CD14-positive monocyte (primary cell): ENCODE measurements around the gene DNAH11. TPM values are rescaled to one million over a fixed set of nuclear protein-coding genes. Genes with fewer than 3 reads are reported as not detected.

Experiments used
- DNase-seq, 3 donors: peaks; one replicate each; pipeline ENCODE4 v3.0.0-alpha.2; 2011 to 2022
- H2AFZ ChIP-seq: 2 replicates; pipeline ENCODE4 v1.6.0; 2012; ENCODE audit warnings: mild to moderate bottlenecking, low read depth, low read length, inconsistent platforms; ENCODE audit not compliant: insufficient read depth, poor library complexity, severe bottlenecking
- H3K27ac ChIP-seq, 2 donors: 1 replicate in 1 of 2; 2 replicates in 1 of 2; pipeline ENCODE4 v1.5.1; 2012 to 2013; ENCODE audit warnings: low read length in 2 of 2, control low read depth in 1 of 2, inconsistent platforms in 1 of 2, low read depth in 1 of 2, mild to moderate bottlenecking in 1 of 2
- H3K27me3 ChIP-seq, 2 donors: one replicate each; pipeline versions ENCODE4 v1.6.0 to v1.6.1; 2011 to 2013; ENCODE audit warnings: low read length in 2 of 2; ENCODE audit not compliant: control insufficient read depth in 2 of 2, insufficient read depth in 2 of 2
- H3K36me3 ChIP-seq, 2 donors: replicated peaks in 1 of 2; 1 replicate in 1 of 2; 2 replicates in 1 of 2; pipeline versions ENCODE4 v1.5.1 to v1.6.1; 2012 to 2013; ENCODE audit warnings: low read length in 2 of 2, control low read depth in 1 of 2, inconsistent platforms in 1 of 2, mild to moderate bottlenecking in 1 of 2; ENCODE audit not compliant: insufficient read depth in 2 of 2, control insufficient read depth in 1 of 2
- H3K4me1 ChIP-seq, 2 donors: 1 replicate in 1 of 2; 2 replicates in 1 of 2; pipeline versions ENCODE4 v1.5.1 to v1.6.1; 2012 to 2013; ENCODE audit warnings: low read length in 2 of 2, control low read depth in 1 of 2, inconsistent platforms in 1 of 2, mild to moderate bottlenecking in 1 of 2, moderate library complexity in 1 of 2; ENCODE audit not compliant: insufficient read depth in 2 of 2, control insufficient read depth in 1 of 2
- H3K4me2 ChIP-seq: replicated peaks from 2 replicates; pipeline ENCODE3; 2012; ENCODE audit warnings: low read length, moderate library complexity, mild to moderate bottlenecking; ENCODE audit not compliant: poor library complexity, severe bottlenecking; ENCODE audit errors: extremely low read depth
- H3K4me3 ChIP-seq, 3 experiments: fragments of 200-600 bp in 1 of 3; sonication (generic) in 1 of 3; replicated peaks in 1 of 3; 1 replicate in 2 of 3; 2 replicates in 1 of 3; pipeline ENCODE4 v1.5.1; 2011 to 2013; ENCODE audit warnings: low read length in 3 of 3, mild to moderate bottlenecking in 3 of 3, control low read depth in 2 of 3, low read depth in 2 of 3, inconsistent platforms in 1 of 3, moderate library complexity in 1 of 3
- H3K79me2 ChIP-seq: 2 replicates; pipeline ENCODE4 v1.6.0; 2012; ENCODE audit warnings: mild to moderate bottlenecking, control low read depth, inconsistent platforms, low read length, moderate library complexity; ENCODE audit not compliant: insufficient read depth
- H3K9ac ChIP-seq: 2 replicates; pipeline ENCODE4 v1.6.0; 2017; ENCODE audit warnings: low read length, mild to moderate bottlenecking; ENCODE audit not compliant: insufficient read depth, poor library complexity, severe bottlenecking
- H3K9me3 ChIP-seq, 2 donors: replicated peaks in 1 of 2; 1 replicate in 1 of 2; 2 replicates in 1 of 2; pipeline versions ENCODE4 v1.5.1 to v1.6.1; 2012 to 2013; ENCODE audit warnings: low read length in 2 of 2, control low read depth in 1 of 2; ENCODE audit not compliant: control insufficient read depth in 1 of 2, insufficient read depth in 1 of 2
- H4K20me1 ChIP-seq: 2 replicates; pipeline ENCODE4 v1.6.0; 2012; ENCODE audit warnings: mild to moderate bottlenecking, low read length, control low read depth, moderate library complexity; ENCODE audit not compliant: insufficient read depth
- H3K27ac Mint-ChIP-seq, 7 donors: one replicate each; pipeline ENCODE4 v1.8.0; 2020; ENCODE audit warnings: mild to moderate bottlenecking in 7 of 7, mixed read lengths in 7 of 7, moderate library complexity in 6 of 7, inconsistent platforms in 2 of 7
- H3K27me3 Mint-ChIP-seq, 3 donors: one replicate each; pipeline ENCODE4 v1.8.0; 2021 to 2022; ENCODE audit warnings: low read depth in 3 of 3, mild to moderate bottlenecking in 3 of 3, mixed read lengths in 3 of 3, moderate library complexity in 3 of 3, inconsistent platforms in 1 of 3
- H3K36me3 Mint-ChIP-seq, 2 donors: one replicate each; pipeline ENCODE4 v1.8.0; 2020; ENCODE audit warnings: mixed read lengths in 2 of 2, inconsistent platforms in 1 of 2, mild to moderate bottlenecking in 1 of 2
- H3K4me1 Mint-ChIP-seq: one replicate; pipeline ENCODE4 v1.8.0; 2020; ENCODE audit warnings: mild to moderate bottlenecking, mixed read lengths
- H3K4me3 Mint-ChIP-seq, 2 donors: one replicate each; pipeline ENCODE4 v1.8.0; 2020; ENCODE audit warnings: mild to moderate bottlenecking in 2 of 2, mixed read lengths in 2 of 2, moderate library complexity in 1 of 2
- H3K9me3 Mint-ChIP-seq, 7 donors: one replicate each; pipeline ENCODE4 v1.8.0; 2020 to 2022; ENCODE audit warnings: mixed read lengths in 7 of 7, mild to moderate bottlenecking in 6 of 7, moderate library complexity in 6 of 7, inconsistent platforms in 2 of 7
- CTCF ChIP-seq: fragments of 200-600 bp; IDR thresholded peaks from one replicate; pipeline ENCODE4 v1.8.0; 2022; ENCODE audit warnings: antibody characterized with exemption, mild to moderate bottlenecking
- WGBS: methylation state at CpG from one replicate; pipeline ENCODE4 v1.1.5; 2013; ENCODE audit warnings: missing lambda C conversion rate; ENCODE audit not compliant: insufficient coverage; 5-methylcytosine and 5-hydroxymethylcytosine counted together
- intact Hi-C, 2 donors: fragments of 100-400 bp; cut with micrococcal nuclease; formaldehyde crosslinking; loops; one replicate each; pipeline versions ENCODE4 v1.15.0 to v1.15.1; 2023
- polyA plus RNA-seq, 3 donors: library from polyadenylated mRNA; depleted of rRNA in 1 of 3; unstranded in 2 of 3; stranded (reverse) in 1 of 3; fragments of 300-500 nt in 2 of 3; fragments of >200 nt in 1 of 3; fragmentation: Illumina TruSeq in 2 of 3; gene quantifications; 1 replicate in 2 of 3; 2 replicates in 1 of 3; pipeline ENCODE4 v1.2.3, GENCODE V29; 2012 to 2021

The DNAH11 gene
- polyA plus RNA-seq, 3 donors = not detected

DNA sequence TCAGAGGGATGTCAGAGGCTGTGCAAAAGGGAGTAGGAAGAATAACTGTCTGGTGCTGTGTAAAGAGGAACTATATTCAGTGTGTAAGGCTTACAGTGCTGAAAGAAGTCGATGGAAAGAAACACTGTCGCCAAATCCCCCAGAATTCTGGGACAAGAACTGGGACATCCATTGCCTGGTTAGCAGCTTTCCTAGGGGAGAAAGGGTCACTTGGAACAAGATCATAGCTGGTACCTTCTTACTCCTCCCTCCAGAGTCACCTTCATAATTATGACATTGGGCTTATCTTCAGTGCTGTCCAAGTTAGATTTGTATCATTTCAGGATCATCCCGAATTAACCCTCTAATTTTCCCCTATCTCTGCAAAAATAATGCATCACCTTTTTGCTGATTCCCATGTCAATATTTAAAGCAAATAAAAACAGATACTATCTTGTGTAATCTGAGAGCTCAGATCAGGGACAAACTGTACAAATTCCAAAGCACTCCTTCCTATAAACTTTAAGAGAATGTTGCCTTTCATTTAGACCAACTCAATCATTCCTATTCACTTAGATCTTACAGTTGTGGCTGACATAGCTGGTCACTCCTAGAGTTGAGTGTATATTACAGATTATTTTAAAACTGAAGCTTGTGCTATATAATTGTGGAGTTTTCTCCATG, 96.5 kb downstream of the DNAH11 start:
- no peaks in the 10 kb centered on the region for H3K4me1 Mint-ChIP-seq
- Histone ChIP-seq H4K20me1 (no peaks in the 10 kb centered on the region), H2AFZ (no peak overlapping the region), H3K9me3 (no peaks in the 10 kb centered on the region), H3K27ac (no peak overlapping the region), H3K4me3 (no peak overlapping the region), H3K79me2 (no peaks in the 10 kb centered on the region), H3K4me2 (no peak overlapping the region), H3K36me3 (no peaks in the 10 kb centered on the region), H3K27me3 (no peaks in the 10 kb centered on the region), H3K4me1 (no peaks in the 10 kb centered on the region), H3K9ac (no peak overlapping the region)
- WGBS = no CpG with 5 or more reads among the region's 3 CpGs
- peaks cover 0 to 5% (median 0%) of the 10 kb centered on the region in 7 donors for H3K9me3 Mint-ChIP-seq
- no peak overlapping the region for H3K27ac Mint-ChIP-seq
- no peak for TF ChIP-seq CTCF
- DNase-seq = no peak
- intact Hi-C loops = no loop called here
- peaks cover 0 to 4% (median 2%) of the 10 kb centered on the region in 3 donors for H3K27me3 Mint-ChIP-seq
- H3K36me3 Mint-ChIP-seq = no peaks in the 10 kb centered on the region
- no peak overlapping the region for H3K4me3 Mint-ChIP-seq

DNA sequence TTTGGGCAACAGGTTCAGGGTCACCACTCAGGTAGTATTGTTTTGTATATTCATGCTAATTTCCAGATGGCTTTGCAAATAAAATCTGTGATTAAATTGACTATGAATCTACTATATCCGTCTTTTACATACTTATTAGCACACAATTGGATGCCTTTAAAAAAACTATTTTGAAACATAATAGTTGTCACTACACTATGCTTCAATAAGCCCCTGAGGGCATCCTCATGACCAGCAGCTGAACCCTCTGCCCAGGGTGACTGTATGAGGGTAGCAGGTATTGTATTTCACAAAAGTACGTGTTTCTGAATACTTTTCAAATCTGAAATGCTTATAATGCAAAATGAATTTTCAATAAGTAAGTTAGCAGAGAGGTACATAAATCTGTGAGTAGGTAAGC, 97.3 kb downstream of the DNAH11 start:
- Mint-ChIP-seq H3K4me1 (no peaks in the 10 kb centered on the region), H3K27me3 (peaks cover 0 to 4% (median 1%) of the 10 kb centered on the region in 3 donors), H3K9me3 (peaks cover 0 to 3% (median 0%) of the 10 kb centered on the region in 7 donors), H3K36me3 (no peaks in the 10 kb centered on the region), H3K27ac (no peak overlapping the region), H3K4me3 (no peak overlapping the region)
- Histone ChIP-seq H4K20me1 (no peaks in the 10 kb centered on the region), H3K79me2 (no peaks in the 10 kb centered on the region), H3K4me2 (no peak overlapping the region), H3K27ac (no peak overlapping the region), H3K27me3 (no peaks in the 10 kb centered on the region), H3K36me3 (no peaks in the 10 kb centered on the region), H2AFZ (no peak overlapping the region), H3K4me1 (no peaks in the 10 kb centered on the region), H3K4me3 (no peak overlapping the region), H3K9me3 (no peaks in the 10 kb centered on the region), H3K9ac (no peak overlapping the region)
- no CpG with 5 or more reads among the region's 2 CpGs for WGBS
- no peak for DNase-seq
- no peak for TF ChIP-seq CTCF
- intact Hi-C loops = no loop called here
